HTERT RPE-1 (cell line): ENCODE data around the gene EDC4.

Source experiments
- in situ Hi-C: fragments of 300-500 bp; cut with MboI; formaldehyde crosslinking; loops from 4 replicates; pipeline ENCODE4 v1.14.3; 2020; ENCODE audit warnings: low sequenced_read_pairs

Gene EDC4

DNA sequence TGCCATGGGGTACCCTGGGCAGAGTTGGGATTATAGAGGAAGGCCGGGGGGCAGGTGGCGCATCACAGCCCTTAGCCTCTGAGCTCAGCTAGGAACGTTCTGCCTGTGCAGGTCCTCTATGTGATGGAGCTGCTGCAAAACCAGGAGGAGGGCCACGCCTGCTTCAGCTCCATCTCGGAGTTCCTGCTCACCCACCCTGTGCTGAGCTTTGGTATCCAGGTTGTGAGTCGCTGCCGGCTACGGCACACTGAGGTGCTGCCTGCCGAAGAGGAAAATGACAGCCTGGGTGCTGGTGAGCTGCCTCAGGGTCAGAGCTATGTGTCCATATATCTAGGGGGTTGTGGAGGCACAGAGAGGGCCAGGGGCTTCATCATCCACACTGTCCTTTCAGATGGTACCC, 6.0 kb downstream of the EDC4 start:
- in situ Hi-C loops: no loop called here

DNA sequence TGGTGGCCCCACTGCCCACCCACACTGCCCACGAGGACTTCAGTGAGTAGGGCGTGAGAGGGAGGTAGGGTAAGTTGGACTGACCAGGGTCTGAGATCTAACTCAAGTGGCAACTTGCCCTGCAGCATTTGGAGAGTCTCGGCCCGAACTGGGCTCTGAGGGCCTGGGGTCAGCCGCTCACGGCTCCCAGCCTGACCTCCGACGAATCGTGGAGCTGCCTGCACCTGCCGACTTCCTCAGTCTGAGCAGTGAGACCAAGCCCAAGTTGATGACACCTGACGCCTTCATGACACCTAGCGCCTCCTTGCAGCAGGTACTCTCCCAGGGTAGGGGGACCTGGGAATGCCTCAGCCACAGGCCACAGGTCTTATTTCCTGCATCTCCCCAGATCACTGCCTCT, 6.6 kb downstream of the EDC4 start:
- in situ Hi-C loops: no loop called here

DNA sequence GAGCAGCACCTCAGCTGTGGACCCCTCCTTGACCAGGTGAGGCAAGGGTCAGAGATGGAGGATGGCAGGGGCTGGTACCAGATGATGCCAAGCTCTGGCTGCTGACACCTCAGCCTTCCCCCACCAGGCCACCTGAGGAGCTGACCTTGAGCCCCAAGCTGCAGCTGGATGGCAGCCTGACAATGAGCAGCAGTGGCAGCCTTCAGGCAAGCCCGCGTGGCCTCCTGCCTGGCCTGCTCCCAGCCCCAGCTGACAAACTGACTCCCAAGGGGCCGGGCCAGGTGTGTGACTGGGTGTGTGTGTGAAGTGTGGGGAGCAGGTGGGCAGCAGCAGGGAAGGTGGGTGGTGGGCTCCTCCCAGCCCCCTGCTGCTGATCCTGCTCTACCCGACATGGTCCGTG, 7.1 kb downstream of the EDC4 start:
- in situ Hi-C loops: no loop called here

DNA sequence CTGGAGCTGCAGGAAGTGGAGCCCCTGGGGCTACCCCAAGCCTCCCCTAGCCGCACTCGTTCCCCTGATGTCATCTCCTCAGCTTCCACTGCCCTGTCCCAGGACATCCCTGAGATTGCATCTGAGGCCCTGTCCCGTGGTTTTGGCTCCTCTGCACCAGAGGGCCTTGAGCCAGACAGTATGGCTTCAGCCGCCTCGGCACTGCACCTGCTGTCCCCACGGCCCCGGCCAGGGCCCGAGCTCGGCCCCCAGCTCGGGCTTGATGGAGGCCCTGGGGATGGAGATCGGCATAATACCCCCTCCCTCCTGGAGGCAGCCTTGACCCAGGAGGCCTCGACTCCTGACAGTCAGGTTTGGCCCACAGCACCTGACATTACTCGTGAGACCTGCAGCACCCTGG, 7.7 kb downstream of the EDC4 start:
- in situ Hi-C loops: no loop called here

DNA sequence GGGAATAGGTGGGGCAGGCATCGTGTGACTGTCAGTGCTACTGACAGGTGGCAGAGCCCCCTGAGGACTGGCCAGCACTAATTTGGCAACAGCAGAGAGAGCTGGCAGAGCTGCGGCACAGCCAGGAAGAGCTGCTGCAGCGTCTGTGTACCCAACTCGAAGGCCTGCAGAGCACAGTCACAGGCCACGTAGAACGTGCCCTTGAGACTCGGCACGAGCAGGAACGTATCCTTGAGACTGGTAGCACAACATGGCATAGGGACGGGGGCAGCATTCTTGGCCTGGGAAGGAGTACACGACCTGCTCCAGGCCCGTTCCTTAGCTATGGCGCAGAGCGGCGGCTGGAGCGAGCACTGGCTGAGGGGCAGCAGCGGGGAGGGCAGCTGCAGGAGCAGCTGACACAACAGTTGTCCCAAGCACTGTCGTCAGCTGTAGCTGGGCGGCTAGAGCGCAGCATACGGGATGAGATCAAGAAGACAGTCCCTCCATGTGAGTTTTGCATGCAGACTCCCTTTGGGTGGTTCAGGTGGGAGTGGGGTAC, 8.8 kb downstream of the EDC4 start:
- in situ Hi-C loops: no loop called here

- in situ Hi-C loops: no loop called here
Observed at GRCh38 chr16:67882374-67883145, 9.7 kb downstream of the EDC4 start.

DNA sequence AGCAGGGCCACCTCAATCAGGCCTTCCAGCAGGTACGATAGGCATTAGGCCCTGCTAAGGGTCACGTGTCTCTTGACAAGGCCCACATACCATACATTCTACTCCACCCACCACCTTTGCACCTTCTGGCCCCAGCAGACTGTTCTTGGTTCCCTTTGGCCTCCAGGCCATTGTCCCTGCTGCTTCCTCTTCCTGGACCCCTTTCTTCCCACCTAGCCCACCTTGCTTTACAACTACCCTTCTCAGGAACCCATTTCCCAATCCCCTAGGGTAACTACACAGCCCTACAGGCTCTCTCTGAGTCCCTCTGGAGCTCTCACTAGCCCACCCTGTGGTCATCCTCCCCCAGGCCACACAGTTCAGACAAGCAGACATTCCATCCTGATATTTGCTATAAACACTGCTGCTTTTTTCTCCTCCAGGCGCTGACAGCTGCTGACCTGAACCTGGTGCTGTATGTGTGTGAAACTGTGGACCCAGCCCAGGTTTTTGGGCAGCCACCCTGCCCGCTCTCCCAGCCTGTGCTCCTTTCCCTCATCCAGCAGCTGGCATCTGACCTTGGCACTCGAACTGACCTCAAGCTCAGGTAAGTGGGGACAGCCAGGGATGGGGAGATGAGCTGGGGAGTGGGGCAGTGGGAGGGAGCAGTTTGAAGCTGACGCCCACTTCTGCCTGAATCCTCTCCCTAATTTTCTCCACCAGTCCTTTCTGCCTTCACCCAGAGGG, 10.5 kb downstream of the EDC4 start:
- in situ Hi-C loops: no loop called here

DNA sequence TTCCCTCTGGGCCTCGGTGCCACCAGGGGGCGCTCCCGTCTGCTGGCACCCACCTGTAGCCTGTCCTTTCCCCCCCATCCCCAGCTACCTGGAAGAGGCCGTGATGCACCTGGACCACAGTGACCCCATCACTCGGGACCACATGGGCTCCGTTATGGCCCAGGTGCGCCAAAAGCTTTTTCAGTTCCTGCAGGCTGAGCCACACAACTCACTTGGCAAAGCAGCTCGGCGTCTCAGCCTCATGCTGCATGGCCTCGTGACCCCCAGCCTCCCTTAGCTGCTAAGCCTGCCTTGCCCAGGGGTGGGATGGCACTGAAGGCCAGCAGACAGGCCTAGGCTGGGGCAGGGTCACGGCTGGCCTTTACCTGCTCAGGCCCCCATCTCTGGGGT, 11.0 kb downstream of the EDC4 start:
- in situ Hi-C loops: no loop called here

DNA sequence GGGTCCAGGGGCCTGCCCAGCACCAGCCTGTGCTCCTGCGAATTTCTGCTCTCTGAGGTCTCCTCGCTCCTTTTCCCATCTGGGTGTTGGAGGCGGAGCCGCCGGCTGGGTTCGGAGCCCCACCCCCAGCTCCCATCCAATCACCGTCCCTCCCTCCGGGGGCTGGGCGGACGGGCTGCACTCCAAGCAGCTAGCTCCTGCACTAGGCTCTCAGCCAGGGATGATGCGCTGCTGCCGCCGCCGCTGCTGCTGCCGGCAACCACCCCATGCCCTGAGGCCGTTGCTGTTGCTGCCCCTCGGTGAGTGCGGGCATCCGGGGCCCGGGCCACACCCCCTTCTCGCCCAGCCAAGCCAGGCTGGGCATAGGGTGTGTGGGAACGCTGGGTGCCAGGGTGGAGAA, 11.8 kb downstream of the EDC4 start, which contains the start of gene NRN1L:
NRN1L (plus strand) TSS at position 202 of the 400 bp plus-strand sequence; CDS start at position 221, 19 bp downstream.
- in situ Hi-C loops: no loop called here

GRCh38 chr16:67885545-67885944, 12.7 kb downstream of the EDC4 start:
- in situ Hi-C loops: no loop called here

- in situ Hi-C loops: no loop called here
Observed at GRCh38 chr16:67885976-67886375, 13.1 kb downstream of the EDC4 start.

GRCh38 chr16:67886387-67886786, 13.5 kb downstream of the EDC4 start:
- in situ Hi-C loops: no loop called here

GRCh38 chr16:67888331-67888730, 15.5 kb downstream of the EDC4 start:
- in situ Hi-C loops: no loop called here

DNA sequence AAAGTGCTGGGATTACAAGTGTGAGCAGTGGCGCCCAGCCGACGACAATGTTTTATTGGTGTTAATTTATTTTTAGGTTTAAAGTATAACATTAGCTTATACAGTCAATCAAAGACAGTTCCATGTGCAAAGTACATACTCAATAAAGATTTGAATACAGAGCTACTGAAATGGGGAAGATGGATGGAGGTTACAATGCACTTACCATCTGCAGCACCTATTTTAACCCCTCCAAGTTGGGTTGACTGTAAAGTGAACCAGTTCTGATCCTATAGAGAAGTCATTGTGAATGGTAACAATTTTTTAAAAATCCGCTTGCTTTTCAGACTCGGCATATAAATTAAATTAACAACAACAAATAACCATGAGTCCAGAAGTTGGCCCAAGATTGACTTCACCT, 19.5 kb downstream of the EDC4 start:
- in situ Hi-C loops: no loop called here

DNA sequence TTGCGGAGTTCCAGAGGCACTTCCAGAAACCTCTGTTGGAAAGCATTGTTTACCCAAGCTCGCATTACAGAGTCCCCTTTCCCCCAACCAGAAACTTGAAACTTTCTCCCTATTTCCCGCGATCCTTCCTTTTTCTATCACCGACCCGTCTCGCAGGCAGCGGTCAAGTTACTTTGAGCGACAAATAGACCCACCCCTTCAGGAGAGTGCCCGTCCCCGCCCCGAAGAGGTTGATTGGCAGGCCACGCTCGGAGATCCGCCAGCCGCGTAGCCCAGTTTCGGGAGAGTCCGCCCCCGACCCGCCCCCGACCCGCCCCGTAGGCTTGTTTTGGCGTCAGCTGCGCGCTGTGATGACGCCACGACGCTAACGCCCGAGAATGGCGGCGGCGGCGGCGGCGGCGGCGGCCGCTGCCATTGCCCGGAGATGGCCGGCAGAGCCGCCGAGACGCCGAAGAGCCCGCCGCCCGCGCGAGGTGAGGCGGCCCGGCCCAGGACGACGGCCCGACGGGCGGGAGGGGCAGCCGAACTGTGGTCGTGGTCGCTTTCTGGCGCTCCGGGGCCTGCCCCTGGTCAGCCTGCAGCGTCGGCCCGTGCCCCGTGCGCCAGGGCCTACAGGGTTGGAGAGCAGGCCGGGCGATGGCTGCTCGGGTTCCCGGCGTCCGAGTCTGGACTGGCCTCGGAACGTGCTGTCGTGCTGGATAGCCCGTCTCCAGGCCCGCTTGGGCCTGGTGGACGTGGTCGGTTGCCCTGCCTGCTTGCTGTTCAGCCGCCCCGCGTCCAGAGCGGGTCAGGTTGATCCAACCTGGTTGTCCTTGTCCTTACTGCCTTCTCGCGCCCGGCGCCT, 20.3 kb downstream of the EDC4 start, which contains the start of gene PSKH1:
PSKH1 (plus strand) TSS at position 356 of the 844 bp plus-strand sequence. CDS start 15,496 bp downstream, outside the sequence.
- in situ Hi-C loops: no loop called here

DNA sequence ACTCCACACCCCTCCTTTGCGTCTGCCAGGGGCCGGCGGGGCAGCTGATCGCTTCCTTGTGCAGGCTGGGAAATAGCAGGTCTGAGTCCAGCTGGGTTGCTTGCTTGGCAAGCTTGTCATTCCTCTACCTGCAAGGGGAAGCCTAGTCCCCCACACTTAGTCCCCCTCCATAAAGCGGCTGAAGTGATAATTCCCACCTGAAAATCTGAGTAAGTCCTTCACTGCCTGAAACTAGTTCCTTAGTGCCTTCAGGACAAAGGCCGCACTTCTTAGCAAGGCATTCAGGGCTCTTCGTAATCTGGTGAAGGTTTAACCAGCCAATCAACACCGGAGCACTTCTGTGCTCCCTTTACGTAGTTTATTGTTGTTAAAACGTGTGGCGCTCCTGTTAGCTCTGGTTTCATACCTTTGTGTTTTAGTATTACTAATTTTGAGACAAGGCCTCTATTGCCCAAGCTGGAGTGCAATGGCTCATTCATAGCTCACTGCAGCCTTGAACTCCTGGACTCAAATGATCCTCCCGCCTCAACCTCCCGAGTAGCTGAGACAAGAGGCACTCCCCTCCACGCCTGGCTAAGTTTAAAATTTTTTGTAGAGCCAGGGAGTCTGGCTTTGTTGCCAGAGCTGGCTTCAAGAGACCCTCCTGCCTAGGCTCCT, 21.0 kb downstream of the EDC4 start:
- in situ Hi-C loops: no loop called here

DNA sequence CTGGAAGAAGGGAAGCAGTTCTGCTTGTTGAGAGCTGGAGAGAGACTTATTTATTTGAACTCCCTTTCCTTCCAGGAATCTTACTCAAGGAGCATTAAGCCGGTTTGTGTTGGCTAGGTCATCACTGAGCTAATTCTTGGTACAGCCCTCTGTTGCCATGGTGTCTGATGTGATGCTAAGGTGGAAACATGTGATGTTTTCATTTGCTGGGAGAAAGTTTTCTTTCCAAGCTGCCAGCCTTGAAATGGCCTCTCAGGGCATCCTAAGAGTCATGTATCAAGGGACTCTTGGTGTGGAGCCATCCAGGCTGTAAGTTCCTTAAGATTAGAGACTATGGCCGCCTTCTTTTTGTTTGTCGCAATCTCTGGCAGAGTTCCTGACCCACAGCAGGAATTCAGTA, 24.4 kb downstream of the EDC4 start:
- in situ Hi-C loops: no loop called here

DNA sequence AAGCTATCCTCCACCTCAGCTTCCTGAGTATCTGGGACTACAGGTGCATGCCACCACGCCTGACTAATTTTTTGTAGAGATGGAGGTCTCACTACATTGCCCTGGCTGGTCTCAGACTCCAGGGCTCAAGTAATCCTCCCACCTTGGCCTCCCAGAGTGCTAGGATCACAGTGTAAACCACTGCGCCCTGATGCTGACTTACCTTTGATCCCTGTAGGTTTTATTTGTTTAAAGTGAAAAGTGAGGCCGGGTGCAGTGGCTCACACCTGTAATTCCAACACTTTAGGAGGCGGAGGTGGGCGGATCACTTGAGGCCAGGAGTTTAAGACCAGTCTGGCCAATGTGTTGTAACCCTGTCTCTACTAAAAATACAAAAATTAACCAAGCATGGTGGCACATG, 28.9 kb downstream of the EDC4 start:
- in situ Hi-C loops: no loop called here

DNA sequence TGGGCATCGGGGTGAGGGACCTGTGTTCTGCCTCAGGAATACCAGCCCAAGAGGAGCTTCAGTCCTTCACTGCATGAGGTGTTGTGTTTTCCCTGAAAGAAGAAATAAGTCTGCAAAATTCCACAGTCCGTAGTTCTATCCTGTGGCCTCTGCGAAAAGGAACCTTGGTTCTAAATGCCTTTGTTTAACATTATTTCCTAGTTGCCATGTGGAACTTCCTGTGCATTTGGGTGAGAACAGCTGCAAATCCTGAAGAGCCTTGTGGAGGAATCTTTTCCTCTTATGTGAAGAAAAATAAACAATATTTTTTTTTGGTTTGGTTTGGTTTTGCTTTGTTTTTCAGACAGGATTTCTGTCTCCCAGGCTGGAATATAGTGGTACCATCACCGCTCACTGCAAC, 30.0 kb downstream of the EDC4 start:
- in situ Hi-C loops: no loop called here

DNA sequence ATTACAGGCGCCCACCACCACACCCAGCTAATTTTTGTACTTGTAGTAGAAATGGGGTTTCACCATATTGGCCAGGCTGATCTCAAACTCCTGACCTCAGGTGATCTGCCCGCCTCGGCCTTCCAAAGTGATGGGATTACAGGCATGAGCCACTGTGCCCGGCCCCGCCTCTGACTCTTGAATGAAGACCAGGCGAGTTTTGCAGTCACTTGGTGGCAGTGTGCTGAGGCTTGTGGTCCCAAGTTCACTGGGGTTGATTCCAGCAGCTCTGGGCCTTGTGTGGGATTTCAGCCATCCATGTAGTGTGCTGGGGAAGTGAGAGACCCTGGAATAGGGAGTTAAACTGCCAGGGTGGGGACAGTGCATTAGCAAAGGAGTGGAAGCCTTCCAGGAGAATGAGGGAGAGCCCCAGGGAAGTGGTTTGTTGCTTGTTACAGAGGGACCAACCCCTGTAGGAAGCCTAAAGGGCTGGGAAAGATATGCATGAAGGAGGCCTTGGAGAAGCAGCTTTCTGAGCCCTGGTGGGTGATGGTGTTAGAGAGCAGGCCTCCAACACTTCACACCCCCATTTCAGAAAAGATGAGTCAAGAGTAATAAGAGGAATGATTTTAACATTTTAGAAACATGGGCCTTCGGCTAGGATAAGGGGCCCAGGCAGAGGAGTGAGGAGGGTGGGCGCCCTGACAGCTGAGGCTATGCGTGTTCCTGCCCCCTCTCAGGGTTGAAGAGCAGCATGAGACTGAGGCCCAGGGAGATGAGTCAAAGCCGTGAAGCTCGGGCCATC, 34.7 kb downstream of the EDC4 start:
- in situ Hi-C loops: no loop called here
